Peyer's patch (tissue), 4 donors: ENCODE data around the gene CYP27B1. TPM values are rescaled to one million over a fixed set of nuclear protein-coding genes. Genes with fewer than 3 reads are reported as not detected.
"Not testable (repeated sequence)": the region's sequence is repeated elsewhere in the genome, so short reads cannot be mapped to it uniquely, and the experiment has no call there.

Experiments
- DNase-seq, 3 donors: peaks; one replicate each; pipeline ENCODE4 v3.0.0-alpha.2; 2017 to 2019
- H3K27ac ChIP-seq, 4 donors: fragments of 200-600 bp; sonication (generic); one replicate each; pipeline ENCODE4 v1.5.1; 2016 to 2019
- H3K27me3 ChIP-seq, 2 donors: fragments of 200-600 bp; sonication (generic); one replicate each; pipeline ENCODE4 v1.5.1; 2019
- H3K36me3 ChIP-seq, 3 donors: fragments of 200-600 bp; sonication (generic); one replicate each; pipeline ENCODE4 v1.5.1; 2016 to 2019
- H3K4me1 ChIP-seq, 4 donors: fragments of 200-600 bp; sonication (generic); one replicate each; pipeline ENCODE4 v1.5.1; 2016 to 2019
- H3K4me3 ChIP-seq, 4 donors: fragments of 200-600 bp; sonication (generic); 1 replicate in 3 of 4; 2 replicates in 1 of 4; pipeline ENCODE4 v1.5.1; 2016 to 2019; ENCODE audit warnings: mild to moderate bottlenecking in 1 of 4
- H3K9me3 ChIP-seq, 4 donors: fragments of 200-600 bp; sonication (generic); one replicate each; pipeline ENCODE4 v1.5.1; 2016 to 2019; ENCODE audit warnings: mild to moderate bottlenecking in 1 of 4
- CTCF ChIP-seq, 6 experiments: fragments of 450-650 bp in 4 of 6; fragments of 200-600 bp in 2 of 6; sonication (generic) in 1 of 6; IDR thresholded peaks; one replicate each; pipeline ENCODE4 v1.5.1; 2017 to 2019; ENCODE audit warnings: antibody characterized with exemption in 6 of 6, mild to moderate bottlenecking in 3 of 6, moderate library complexity in 1 of 6
- POLR2A ChIP-seq, 2 donors: fragments of 450-650 bp; IDR thresholded peaks; one replicate each; pipeline ENCODE4 v1.5.1; 2017; ENCODE audit warnings: antibody characterized with exemption in 2 of 2, mild to moderate bottlenecking in 2 of 2, moderate library complexity in 2 of 2
- small RNA-seq, 2 donors: library from RNA; depleted of rRNA; stranded (forward); fragments of <200 nt; gene quantifications; one replicate each; pipeline ENCODE3, GENCODE V24; 2016
- total RNA-seq, 4 donors: library from RNA; depleted of rRNA; stranded (reverse); fragments of >200 nt; gene quantifications; one replicate each; pipeline ENCODE4 v1.1.0, GENCODE V29; 2016

CYP27B1 gene
- total RNA-seq, 4 donors from 2014 or later, result 1.7 TPM; not detected in 3

GRCh38 chr12:57717131-57717530, 49.7 kb downstream of the CYP27B1 start:
- no peak overlapping the region for H3K27ac ChIP-seq
- H3K4me1 ChIP-seq, result no peaks in the 10 kb centered on the region
- H3K4me3 ChIP-seq, result no peak overlapping the region
- peaks cover 0 to 81% (median 0%) of the 10 kb centered on the region in 3 donors for H3K36me3 ChIP-seq
- TF ChIP-seq CTCF (IDR thresholded peaks at IDR 0.05) (no peak), POLR2A (IDR thresholded peaks at IDR 0.05) (no peak)
- no peaks in the 10 kb centered on the region for H3K27me3 ChIP-seq
- no peaks in the 10 kb centered on the region for H3K9me3 ChIP-seq
- peak in 1 of 3 donors; percentile 10 for DNase-seq

- Histone ChIP-seq H3K9me3 (no peaks in the 10 kb centered on the region), H3K27me3 (no peaks in the 10 kb centered on the region), H3K36me3 (peaks cover 0 to 75% (median 0%) of the 10 kb centered on the region in 3 donors), H3K4me1 (no peaks in the 10 kb centered on the region), H3K27ac (no peak overlapping the region), H3K4me3 (no peak overlapping the region)
- TF ChIP-seq CTCF (IDR thresholded peaks at IDR 0.05) (no peak), POLR2A (IDR thresholded peaks at IDR 0.05) (no peak)
- DNase-seq, result peak in 1 of 3 donors; percentile 34
Observed at GRCh38 chr12:57716305-57716704, 50.6 kb downstream of the CYP27B1 start.

GRCh38 chr12:57715786-57716185, 51.1 kb downstream of the CYP27B1 start:
- Histone ChIP-seq H3K9me3 (no peaks in the 10 kb centered on the region), H3K36me3 (peaks cover 0 to 70% (median 0%) of the 10 kb centered on the region in 3 donors), H3K4me3 (no peak overlapping the region), H3K27ac (no peak overlapping the region), H3K4me1 (no peaks in the 10 kb centered on the region), H3K27me3 (no peaks in the 10 kb centered on the region)
- TF ChIP-seq POLR2A (IDR thresholded peaks at IDR 0.05), result no peak
- TF ChIP-seq CTCF (IDR thresholded peaks at IDR 0.05), result no peak
- DNase-seq, result peak in 1 of 3 donors; percentile 32

DNA sequence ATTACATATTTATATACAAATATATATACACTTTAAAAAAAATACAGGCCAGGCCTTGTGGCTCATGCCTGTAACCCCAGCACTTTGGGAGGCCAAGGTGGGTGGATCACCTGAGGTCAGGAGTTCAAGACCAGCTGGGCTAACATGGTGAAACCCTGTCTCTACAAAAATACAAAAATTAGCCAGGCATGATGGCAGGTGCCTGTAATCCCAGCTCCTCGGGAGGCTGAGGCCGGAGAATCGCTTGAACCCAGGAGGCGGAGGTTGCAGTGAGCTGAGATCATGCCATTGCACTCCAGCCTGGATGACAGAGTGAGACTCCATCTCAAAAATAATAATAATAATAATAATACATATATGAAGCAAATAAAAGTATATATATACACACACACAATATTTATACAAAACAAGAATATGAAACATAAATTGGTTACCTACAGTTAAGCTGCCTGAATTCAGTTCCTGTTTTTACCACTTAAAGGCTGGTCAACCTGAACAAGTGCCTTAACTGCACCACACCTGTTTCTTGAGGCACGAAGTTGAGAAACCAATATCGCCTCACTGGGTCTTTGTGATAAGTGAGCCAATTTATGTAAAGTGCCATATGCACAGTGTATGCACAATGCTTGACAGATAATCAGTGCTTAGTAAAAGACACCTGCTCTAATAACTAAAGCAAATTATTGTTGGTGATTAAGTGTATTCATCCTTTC, 51.7 kb downstream of the CYP27B1 start:
- not testable (repeated sequence) for H3K9me3 ChIP-seq, H3K27me3 ChIP-seq, H3K27ac ChIP-seq, DNase-seq, H3K4me1 ChIP-seq, H3K4me3 ChIP-seq
- peaks cover 0 to 64% (median 0%) of the 10 kb centered on the region in 3 donors for H3K36me3 ChIP-seq

GRCh38 chr12:57713209-57713608, 53.7 kb downstream of the CYP27B1 start:
- H3K4me3 ChIP-seq, result no peak overlapping the region
- no peak for DNase-seq
- no peaks in the 10 kb centered on the region for H3K27me3 ChIP-seq
- no peaks in the 10 kb centered on the region for H3K9me3 ChIP-seq
- H3K36me3 ChIP-seq, result peaks cover 0 to 47% (median 0%) of the 10 kb centered on the region in 3 donors
- H3K27ac ChIP-seq, result no peak overlapping the region
- TF ChIP-seq POLR2A (IDR thresholded peaks at IDR 0.05) (no peak), CTCF (IDR thresholded peaks at IDR 0.05) (no peak)
- H3K4me1 ChIP-seq, result no peaks in the 10 kb centered on the region

DNA sequence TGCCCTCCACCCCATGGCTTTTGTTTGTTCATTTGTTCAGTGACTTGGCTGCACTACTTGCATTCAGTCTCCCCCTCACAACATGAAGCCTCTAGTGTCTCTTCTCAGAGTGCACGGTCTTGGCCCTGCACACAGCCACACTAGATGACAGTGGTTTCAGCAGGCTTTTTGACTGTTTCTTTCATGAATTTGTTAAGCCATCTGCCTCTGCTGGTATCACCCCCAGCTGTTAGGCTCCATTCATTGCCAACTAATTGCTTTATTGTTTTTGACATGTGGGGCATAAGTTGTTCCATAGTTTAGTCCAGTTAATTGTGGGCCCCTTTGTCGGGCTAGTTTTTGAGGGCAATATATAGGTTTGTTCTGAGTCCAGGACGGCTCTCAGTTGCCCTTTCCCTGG, 54.2 kb downstream of the CYP27B1 start:
- TF ChIP-seq POLR2A (IDR thresholded peaks at IDR 0.05) (no peak), CTCF (IDR thresholded peaks at IDR 0.05) (no peak)
- Histone ChIP-seq H3K4me1 (no peaks in the 10 kb centered on the region), H3K27ac (no peak overlapping the region), H3K4me3 (no peak overlapping the region), H3K36me3 (peaks cover 0 to 47% (median 0%) of the 10 kb centered on the region in 3 donors), H3K9me3 (no peaks in the 10 kb centered on the region), H3K27me3 (no peaks in the 10 kb centered on the region)
- DNase-seq, result no peak

Small RNA genes within 50 kb of the gene (small RNA-seq; reads per million reads assigned to genes)
- 0 reads per million in 2 donors for gene RNU6-1083P

Other genes starting within 250 kb of the CYP27B1 start
- gene DDIT3, start 246.6 kb downstream of the CYP27B1 start, total RNA-seq, result 10 to 100 TPM in 3 of 4 donors, 1 to 10 TPM in 1; 9.1 to 44.6 (median 24.0) TPM
- gene MBD6, start 244.3 kb downstream of the CYP27B1 start, total RNA-seq, result 100 to 1,000 TPM in 1 of 4 donors, 10 to 100 TPM in 3; 38.0 to 144 (median 71.5) TPM
- gene DCTN2, start 219.9 kb downstream of the CYP27B1 start, total RNA-seq, result 100 to 1,000 TPM; 161 to 326 (median 229) TPM
- 1 to 10 TPM in 2 of 4 donors, under 1 TPM in 2; 0.35 to 2.5 (median 1.4) TPM for gene KIF5A, start 217.0 kb downstream of the CYP27B1 start, total RNA-seq
- 10 to 100 TPM in 3 of 4 donors, 1 to 10 TPM in 1; 9.1 to 52.6 (median 37.9) TPM for gene PIP4K2C, start 175.9 kb downstream of the CYP27B1 start, total RNA-seq
- 10 to 100 TPM in 3 of 4 donors, 1 to 10 TPM in 1; 4.2 to 15.7 (median 11.5) TPM for gene DTX3, start 162.3 kb downstream of the CYP27B1 start, total RNA-seq
- gene ARHGEF25, start 155.6 kb downstream of the CYP27B1 start, total RNA-seq, result 10 to 100 TPM in 2 of 4 donors, 1 to 10 TPM in 2; 5.1 to 44.6 (median 8.7) TPM
- under 1 TPM in 1 of 4 donors, not detected in 3; 0.40 TPM for gene B4GALNT1, start 133.9 kb downstream of the CYP27B1 start, total RNA-seq
- gene OS9, start 72.9 kb downstream of the CYP27B1 start, total RNA-seq, result 100 to 1,000 TPM; 275 to 353 (median 292) TPM
- gene AGAP2, start 28.3 kb downstream of the CYP27B1 start, total RNA-seq, result 1 to 10 TPM; 2.5 to 9.1 (median 3.1) TPM
- 10 to 100 TPM; 45.7 to 65.7 (median 55.6) TPM for gene TSPAN31, start 22.0 kb downstream of the CYP27B1 start, total RNA-seq
- gene CDK4, start 14.8 kb downstream of the CYP27B1 start, total RNA-seq, result 10 to 100 TPM; 14.7 to 97.4 (median 28.8) TPM
- gene MARCHF9, start 12.0 kb downstream of the CYP27B1 start, total RNA-seq, result 10 to 100 TPM in 2 of 4 donors, 1 to 10 TPM in 2; 7.4 to 17.2 (median 10.6) TPM
- 10 to 100 TPM in 1 of 4 donors, 1 to 10 TPM in 3; 1.2 to 26.4 (median 8.0) TPM for gene METTL1, start 5.0 kb upstream of the CYP27B1 start, total RNA-seq
- gene EEF1AKMT3, start 5.5 kb upstream of the CYP27B1 start, total RNA-seq, result 1 to 10 TPM; 1.4 to 7.4 (median 2.7) TPM
- 10 to 100 TPM in 3 of 4 donors, 1 to 10 TPM in 1; 9.4 to 21.2 (median 13.7) TPM for gene TSFM, start 15.7 kb upstream of the CYP27B1 start, total RNA-seq
- 10 to 100 TPM; 12.4 to 20.8 (median 16.8) TPM for gene AVIL, start 51.7 kb upstream of the CYP27B1 start, total RNA-seq
- 100 to 1,000 TPM in 3 of 4 donors, 10 to 100 TPM in 1; 87.5 to 196 (median 128) TPM for gene CTDSP2, start 79.7 kb upstream of the CYP27B1 start, total RNA-seq
- gene ATP23, start 174.5 kb upstream of the CYP27B1 start, total RNA-seq, result 10 to 100 TPM in 2 of 4 donors, 1 to 10 TPM in 1, not detected in 1; 5.9 to 29.2 (median 12.5) TPM